Type B pancreatic cell (in vitro differentiated cells): ENCODE results near the gene DIP2A. TPM values are rescaled to one million over a fixed set of nuclear protein-coding genes. Genes with fewer than 3 reads are reported as not detected.

ENCODE experiments used
- DNase-seq: peaks from one replicate; pipeline ENCODE4 v3.0.0; 2021; ENCODE audit warnings: mixed read lengths; ENCODE audit not compliant: unreplicated experiment; ENCODE audit errors: extremely low spot score
- H3K27ac Mint-ChIP-seq: 2 replicates; pipeline ENCODE4 v1.8.0; 2021; ENCODE audit warnings: mild to moderate bottlenecking, mixed read lengths
- H3K27me3 Mint-ChIP-seq: 2 replicates; pipeline ENCODE4 v1.8.0; 2021; ENCODE audit warnings: mixed read lengths
- H3K36me3 Mint-ChIP-seq: 2 replicates; pipeline ENCODE4 v1.8.0; 2021; ENCODE audit warnings: mixed read lengths
- H3K4me1 Mint-ChIP-seq: one replicate; pipeline ENCODE4 v1.8.0; 2021; ENCODE audit warnings: mixed read lengths; ENCODE audit not compliant: unreplicated experiment
- H3K4me3 Mint-ChIP-seq: 2 replicates; pipeline ENCODE4 v1.8.0; 2021; ENCODE audit warnings: mild to moderate bottlenecking, mixed read lengths
- H3K9me3 Mint-ChIP-seq: 2 replicates; pipeline ENCODE4 v1.8.0; 2021; ENCODE audit warnings: mixed read lengths
- CTCF ChIP-seq: fragments of 200-600 bp; sonication (generic); conservative IDR thresholded peaks from 2 replicates; pipeline ENCODE4 v1.5.0; 2021; ENCODE audit warnings: antibody characterized with exemption, mild to moderate bottlenecking
- total RNA-seq: library from RNA; stranded (reverse); gene quantifications from 2 replicates; pipeline ENCODE4 v1.2.1, GENCODE V29; 2021; ENCODE audit warnings: low replicate concordance

The DIP2A gene
- total RNA-seq, 1 donor from 2014 or later: 49.4 TPM

GRCh38 chr21:46489800-46490199 lies 31.1 kb downstream of the DIP2A start:
- no peak for TF ChIP-seq CTCF
- Mint-ChIP-seq H3K4me1 (peaks cover 13% of the 10 kb centered on the region), H3K27ac (no peak overlapping the region), H3K9me3 (no peaks in the 10 kb centered on the region), H3K4me3 (no peak overlapping the region), H3K36me3 (peaks cover 31% of the 10 kb centered on the region), H3K27me3 (no peaks in the 10 kb centered on the region)
- no peak for DNase-seq

- no peaks in the 10 kb centered on the region for H3K9me3 Mint-ChIP-seq
- no peaks in the 10 kb centered on the region for H3K27me3 Mint-ChIP-seq
- no peak overlapping the region for H3K27ac Mint-ChIP-seq
- peaks cover 5% of the 10 kb centered on the region for H3K4me1 Mint-ChIP-seq
- H3K36me3 Mint-ChIP-seq: peaks cover 26% of the 10 kb centered on the region
- no peak overlapping the region for H3K4me3 Mint-ChIP-seq
- no peak for TF ChIP-seq CTCF
- DNase-seq: no peak
These were observed 32.9 kb downstream of the DIP2A start for GRCh38 chr21:46491553-46491952.

GRCh38 chr21:46492851-46493250 lies 34.2 kb downstream of the DIP2A start:
- no peak overlapping the region for H3K27ac Mint-ChIP-seq

GRCh38 chr21:46493828-46494227 lies 35.1 kb downstream of the DIP2A start:
- Mint-ChIP-seq H3K27ac (no peak overlapping the region), H3K9me3 (no peaks in the 10 kb centered on the region), H3K4me3 (no peak overlapping the region), H3K4me1 (no peaks in the 10 kb centered on the region), H3K36me3 (peaks cover 26% of the 10 kb centered on the region), H3K27me3 (no peaks in the 10 kb centered on the region)
- TF ChIP-seq CTCF: no peak
- DNase-seq: no peak

More at GRCh38 chr21:46492851-46493250, 34.2 kb downstream of the DIP2A start:
- no peak for DNase-seq
- TF ChIP-seq CTCF: no peak
- H3K27me3 Mint-ChIP-seq: no peaks in the 10 kb centered on the region
- H3K4me1 Mint-ChIP-seq: no peaks in the 10 kb centered on the region
- peaks cover 26% of the 10 kb centered on the region for H3K36me3 Mint-ChIP-seq
- no peak overlapping the region for H3K4me3 Mint-ChIP-seq
- no peaks in the 10 kb centered on the region for H3K9me3 Mint-ChIP-seq

- DNase-seq: no peak
- H3K4me3 Mint-ChIP-seq: no peak overlapping the region
- no peaks in the 10 kb centered on the region for H3K9me3 Mint-ChIP-seq
- H3K4me1 Mint-ChIP-seq: peaks cover 5% of the 10 kb centered on the region
- peaks cover 25% of the 10 kb centered on the region for H3K36me3 Mint-ChIP-seq
- TF ChIP-seq CTCF: no peak
- no peaks in the 10 kb centered on the region for H3K27me3 Mint-ChIP-seq
- H3K27ac Mint-ChIP-seq: no peak overlapping the region
These were observed 39.8 kb downstream of the DIP2A start for GRCh38 chr21:46498335-46499050.
